Neural crest cell (in vitro differentiated cells): ENCODE data around the gene LILRB4. TPM values are rescaled to one million over a fixed set of nuclear protein-coding genes. Genes with fewer than 3 reads are reported as not detected.
"Not testable (repeated sequence)": the region's sequence is repeated elsewhere in the genome, so short reads cannot be mapped to it uniquely, and the experiment has no call there.

Experiments used
- DNase-seq: peaks from one replicate; pipeline ENCODE4 v3.0.0; 2021; ENCODE audit warnings: low read depth, mixed read lengths, low spot score
- H3K27ac Mint-ChIP-seq: one replicate; pipeline ENCODE4 v1.8.0; 2021; ENCODE audit warnings: mild to moderate bottlenecking, mixed read lengths; ENCODE audit not compliant: unreplicated experiment
- H3K27me3 Mint-ChIP-seq: 2 replicates; pipeline ENCODE4 v1.8.0; 2021; ENCODE audit warnings: low read depth, mild to moderate bottlenecking, mixed read lengths
- H3K36me3 Mint-ChIP-seq: 2 replicates; pipeline ENCODE4 v1.8.0; 2021; ENCODE audit warnings: low read depth, mild to moderate bottlenecking, mixed read lengths
- H3K4me1 Mint-ChIP-seq: 2 replicates; pipeline ENCODE4 v1.8.0; 2021; ENCODE audit warnings: mixed read lengths
- H3K4me3 Mint-ChIP-seq: one replicate; pipeline ENCODE4 v1.8.0; 2021; ENCODE audit warnings: mild to moderate bottlenecking, mixed read lengths
- H3K9me3 Mint-ChIP-seq: 2 replicates; pipeline ENCODE4 v1.8.0; 2021; ENCODE audit warnings: mixed read lengths
- total RNA-seq: library from RNA; stranded (reverse); gene quantifications from 2 replicates; pipeline ENCODE4 v1.2.1, GENCODE V29; 2021
- TF ChIP-seq, protein P1 (sequence below): fragments of 200-600 bp; sonication (generic); conservative IDR thresholded peaks from 2 replicates; pipeline ENCODE4 v1.5.0; 2021; ENCODE audit warnings: antibody characterized with exemption, mild to moderate bottlenecking

LILRB4 gene
- total RNA-seq, 1 donor from 2014 or later: not detected

DNA sequence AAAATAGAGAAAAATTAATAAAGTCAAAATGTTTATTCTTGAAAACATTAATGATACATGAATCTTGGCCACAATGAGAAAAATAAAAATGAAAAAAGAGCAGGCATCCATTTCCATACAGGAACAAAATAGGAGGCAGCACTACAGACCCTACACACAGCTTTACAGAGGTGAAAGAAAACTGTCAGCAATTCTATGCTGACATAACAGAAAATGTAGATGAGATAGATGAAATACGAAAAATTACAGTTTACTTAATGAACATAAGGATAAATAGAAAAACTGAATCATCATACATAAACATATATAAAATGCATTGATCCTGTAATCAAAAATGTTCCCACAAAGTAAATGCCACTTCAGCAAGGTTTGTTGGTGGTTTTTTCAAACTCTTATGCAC lies 5.6 kb downstream of the LILRB4 start:
- H3K27me3 Mint-ChIP-seq: no peaks in the 10 kb centered on the region
- peaks cover 6% of the 10 kb centered on the region for H3K9me3 Mint-ChIP-seq
- no peak for DNase-seq
- no peak overlapping the region for H3K27ac Mint-ChIP-seq
- TF ChIP-seq, protein P1, sequence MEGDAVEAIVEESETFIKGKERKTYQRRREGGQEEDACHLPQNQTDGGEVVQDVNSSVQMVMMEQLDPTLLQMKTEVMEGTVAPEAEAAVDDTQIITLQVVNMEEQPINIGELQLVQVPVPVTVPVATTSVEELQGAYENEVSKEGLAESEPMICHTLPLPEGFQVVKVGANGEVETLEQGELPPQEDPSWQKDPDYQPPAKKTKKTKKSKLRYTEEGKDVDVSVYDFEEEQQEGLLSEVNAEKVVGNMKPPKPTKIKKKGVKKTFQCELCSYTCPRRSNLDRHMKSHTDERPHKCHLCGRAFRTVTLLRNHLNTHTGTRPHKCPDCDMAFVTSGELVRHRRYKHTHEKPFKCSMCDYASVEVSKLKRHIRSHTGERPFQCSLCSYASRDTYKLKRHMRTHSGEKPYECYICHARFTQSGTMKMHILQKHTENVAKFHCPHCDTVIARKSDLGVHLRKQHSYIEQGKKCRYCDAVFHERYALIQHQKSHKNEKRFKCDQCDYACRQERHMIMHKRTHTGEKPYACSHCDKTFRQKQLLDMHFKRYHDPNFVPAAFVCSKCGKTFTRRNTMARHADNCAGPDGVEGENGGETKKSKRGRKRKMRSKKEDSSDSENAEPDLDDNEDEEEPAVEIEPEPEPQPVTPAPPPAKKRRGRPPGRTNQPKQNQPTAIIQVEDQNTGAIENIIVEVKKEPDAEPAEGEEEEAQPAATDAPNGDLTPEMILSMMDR: no peak
- H3K4me1 Mint-ChIP-seq: no peaks in the 10 kb centered on the region
- no peak overlapping the region for H3K4me3 Mint-ChIP-seq
- peaks cover 2% of the 10 kb centered on the region for H3K36me3 Mint-ChIP-seq

- no peaks in the 10 kb centered on the region for H3K4me1 Mint-ChIP-seq
- TF ChIP-seq, protein P1: no peak
- H3K36me3 Mint-ChIP-seq: peaks cover 2% of the 10 kb centered on the region
- H3K9me3 Mint-ChIP-seq: peaks cover 6% of the 10 kb centered on the region
- H3K27me3 Mint-ChIP-seq: no peaks in the 10 kb centered on the region
- no peak for DNase-seq
- H3K4me3 Mint-ChIP-seq: no peak overlapping the region
- H3K27ac Mint-ChIP-seq: no peak overlapping the region
Observed at GRCh38 chr19:54670576-54671357, 8.0 kb downstream of the LILRB4 start.

- H3K27me3 Mint-ChIP-seq: no peaks in the 10 kb centered on the region
- H3K9me3 Mint-ChIP-seq: peaks cover 9% of the 10 kb centered on the region
- H3K27ac Mint-ChIP-seq: no peak overlapping the region
- no peaks in the 10 kb centered on the region for H3K4me1 Mint-ChIP-seq
- TF ChIP-seq, protein P1: no peak
- peaks cover 2% of the 10 kb centered on the region for H3K36me3 Mint-ChIP-seq
- DNase-seq: no peak
- H3K4me3 Mint-ChIP-seq: no peak overlapping the region
Observed at GRCh38 chr19:54673222-54673621, 10.4 kb downstream of the LILRB4 start.

GRCh38 chr19:54674021-54674617 lies 11.3 kb downstream of the LILRB4 start:
- no peaks in the 10 kb centered on the region for H3K27me3 Mint-ChIP-seq
- no peak for DNase-seq

GRCh38 chr19:54676210-54676834 lies 13.5 kb downstream of the LILRB4 start:
- TF ChIP-seq, protein P1: peak; percentile 78
- not testable (repeated sequence) for H3K27ac Mint-ChIP-seq, H3K27me3 Mint-ChIP-seq, H3K36me3 Mint-ChIP-seq, H3K4me3 Mint-ChIP-seq, DNase-seq, H3K4me1 Mint-ChIP-seq, H3K9me3 Mint-ChIP-seq

More at GRCh38 chr19:54674021-54674617, 11.3 kb downstream of the LILRB4 start:
- TF ChIP-seq, protein P1: peak; percentile 65
- H3K36me3 Mint-ChIP-seq: no peaks in the 10 kb centered on the region
- no peaks in the 10 kb centered on the region for H3K4me1 Mint-ChIP-seq
- H3K27ac Mint-ChIP-seq: no peak overlapping the region
- H3K4me3 Mint-ChIP-seq: no peak overlapping the region
- peaks cover 7% of the 10 kb centered on the region for H3K9me3 Mint-ChIP-seq
